RWPE1 (cell line): ENCODE results near the gene RTN4RL1.
"Not testable (repeated sequence)": the region's sequence is repeated elsewhere in the genome, so short reads cannot be mapped to it uniquely, and the experiment has no call there.

ENCODE experiments used
- CTCF ChIA-PET: fragments of 350-600 bp; sonication (Branson Sonifier 250); formaldehyde crosslinking; extraction: SDS; loops from one replicate; lab custom pipeline; 2021; lab: Yijun Ruan, JAX
- POLR2A ChIA-PET: fragments of 400-600 bp; formaldehyde crosslinking; extraction: SDS; loops from one replicate; lab custom pipeline; 2020; ENCODE audit warnings: antibody characterized with exemption; ENCODE audit not compliant: low non-redundant PET; lab: Yijun Ruan, JAX
- DNase-seq: peaks from one replicate; pipeline ENCODE4 v3.0.0; 2012; ENCODE audit warnings: low spot score
- H3K27ac ChIP-seq: fragments of 450-650 bp; 2 replicates; pipeline ENCODE4 v1.5.1; 2017
- CTCF ChIP-seq: fragments of 450-650 bp; conservative IDR thresholded peaks from 2 replicates; pipeline ENCODE4 v1.5.1; 2017; ENCODE audit warnings: low read depth, mild to moderate bottlenecking

RTN4RL1 gene

GRCh38 chr17:1994707-1995106 lies 30.4 kb downstream of the RTN4RL1 start:
- ChIA-PET CTCF (interaction anchor here (0.6 kb wide), 1 partner anchor 251 kb away, joined by 3 read pairs; no protein-coding TSS in a partner anchor), POLR2A (no interaction called here)
- no peak for DNase-seq
- TF ChIP-seq CTCF: no peak
- H3K27ac ChIP-seq: no peak overlapping the region

- CTCF ChIA-PET: interaction anchor here (0.5 to 0.7 kb wide), 3 partner anchors 33 to 662 kb away, joined by 3 read pairs; no protein-coding TSS in a partner anchor
- DNase-seq: no peak
- peak overlapping the region; percentile 34 for H3K27ac ChIP-seq
- no peak for TF ChIP-seq CTCF
- POLR2A ChIA-PET: no interaction called here
Measured at GRCh38 chr17:1992541-1992940, 32.6 kb downstream of the RTN4RL1 start.

- ChIA-PET CTCF (no interaction called here), POLR2A (no interaction called here)
- peak overlapping the region; percentile 95 for H3K27ac ChIP-seq
- no peak for TF ChIP-seq CTCF
- peak; percentile 87 for DNase-seq
Measured at GRCh38 chr17:1989135-1989534, 36.0 kb downstream of the RTN4RL1 start.

- peak overlapping the region; percentile 95 for H3K27ac ChIP-seq
- ChIA-PET POLR2A (no interaction called here), CTCF (no interaction called here)
- no peak for TF ChIP-seq CTCF
- no peak for DNase-seq
Measured at GRCh38 chr17:1986783-1987451, 38.2 kb downstream of the RTN4RL1 start.

GRCh38 chr17:1985686-1986085 lies 39.4 kb downstream of the RTN4RL1 start:
- CTCF ChIA-PET: no interaction called here
- DNase-seq: no peak
- H3K27ac ChIP-seq: peak overlapping the region; percentile 93
- TF ChIP-seq CTCF: no peak
- POLR2A ChIA-PET: no interaction called here

- ChIA-PET POLR2A (no interaction called here), CTCF (no interaction called here)
- DNase-seq: no peak
- H3K27ac ChIP-seq: peak overlapping the region; percentile 93
- no peak for TF ChIP-seq CTCF
Measured at GRCh38 chr17:1985093-1985492, 40.0 kb downstream of the RTN4RL1 start.

GRCh38 chr17:1982793-1983366 lies 42.3 kb downstream of the RTN4RL1 start:
- ChIA-PET POLR2A (interaction anchor here (0.7 kb wide), 1 partner anchor 9 kb away, joined by 6 read pairs; no protein-coding TSS in a partner anchor), CTCF (interaction anchor here (0.7 to 1.7 kb wide), 2 partner anchors 13 to 43 kb away, joined by 4 to 7 read pairs; no protein-coding TSS in a partner anchor)
- peak overlapping the region; percentile 93 for H3K27ac ChIP-seq
- DNase-seq: not testable (repeated sequence)
